ENCODE data around the gene FBXW11.

DNA sequence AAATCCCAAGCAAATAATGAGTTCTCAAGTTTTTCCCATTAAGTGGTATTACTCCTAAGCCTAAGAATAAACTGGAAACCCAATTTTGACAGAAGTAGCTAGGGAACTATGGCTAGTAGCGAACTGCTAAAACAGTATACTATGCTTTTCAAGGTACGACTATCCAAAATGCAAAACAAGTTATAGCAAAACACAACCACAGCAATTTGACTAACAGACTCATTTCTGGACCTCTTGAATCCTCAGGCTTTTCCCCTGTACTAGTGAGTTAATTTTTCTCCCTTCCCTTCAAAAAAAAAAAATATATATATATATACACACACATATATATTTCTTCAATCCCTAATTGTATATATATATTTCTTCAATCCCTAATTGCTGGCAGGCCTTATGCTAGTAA is 7.3 kb downstream of the FBXW11 start:
- TF ChIP-seq NFE2L1 (CRISPR knock-in tag; IDR thresholded peaks at IDR 0.05; ENCODE audit: borderline replicate concordance) (no peak), CBFB (CRISPR knock-in tag; IDR thresholded peaks at IDR 0.05) (no peak), MTA3 (CRISPR knock-in tag; IDR thresholded peaks at IDR 0.05) (no peak), CTCF (CRISPR knock-in tag; IDR thresholded peaks at IDR 0.05) (no peak), SAP130 (CRISPR knock-in tag; IDR thresholded peaks at IDR 0.05; ENCODE audit: low read depth) (no peak), POLR2A (IDR thresholded peaks at IDR 0.05; ENCODE audit: insufficient read depth in 1 of 2, low read depth in 2 of 2, low read length in 2 of 2) (no peak), ARID2 (CRISPR knock-in tag; IDR thresholded peaks at IDR 0.05; ENCODE audit: borderline replicate concordance) (no peak)

Data from HepG2 (cell line).